BLaER1 (cell line): ENCODE data around the gene ALG8.

Experiments
- H3K27ac ChIP-seq: shearing (Covaris generic); formaldehyde crosslinking; 2 replicates; pipeline ENCODE4 v1.8.1; 2022
- H3K27me3 ChIP-seq: shearing (Covaris generic); formaldehyde crosslinking; 2 replicates; pipeline ENCODE4 v1.8.1; 2022
- H3K36me3 ChIP-seq: shearing (Covaris generic); formaldehyde crosslinking; 2 replicates; pipeline ENCODE4 v1.8.1; 2022
- H3K4me1 ChIP-seq: shearing (Covaris generic); formaldehyde crosslinking; 2 replicates; pipeline ENCODE4 v1.8.1; 2022
- H3K4me2 ChIP-seq: shearing (Covaris generic); formaldehyde crosslinking; 2 replicates; pipeline ENCODE4 v1.8.1; 2022
- H3K4me3 ChIP-seq: shearing (Covaris generic); formaldehyde crosslinking; 2 replicates; pipeline ENCODE4 v1.8.1; 2022
- H3K9ac ChIP-seq: shearing (Covaris generic); formaldehyde crosslinking; 2 replicates; pipeline ENCODE4 v1.8.1; 2022
- H3K9me3 ChIP-seq: shearing (Covaris generic); formaldehyde crosslinking; 2 replicates; pipeline ENCODE4 v1.8.1; 2022
- H4K20me1 ChIP-seq: shearing (Covaris generic); formaldehyde crosslinking; 2 replicates; pipeline ENCODE4 v1.8.1; 2022
- Cebpa-rat ChIP-seq: shearing (Covaris generic); IDR thresholded peaks from 2 replicates; pipeline ENCODE4 v1.8.1; 2022

Gene ALG8

GRCh38 chr11:78076733-78077403 is 62.6 kb downstream of the ALG8 start:
- H3K4me3 ChIP-seq, result no peak overlapping the region
- no peaks in the 10 kb centered on the region for H3K27me3 ChIP-seq
- no peak overlapping the region for H3K9ac ChIP-seq
- H3K9me3 ChIP-seq, result no peaks in the 10 kb centered on the region
- H3K4me1 ChIP-seq, result peaks cover 45% of the 10 kb centered on the region
- H3K27ac ChIP-seq, result no peak overlapping the region
- no peak for TF ChIP-seq Cebpa-rat
- peak overlapping the region; percentile 95 for H3K4me2 ChIP-seq
- peaks cover 50% of the 10 kb centered on the region for H3K36me3 ChIP-seq
- peaks cover 74% of the 10 kb centered on the region for H4K20me1 ChIP-seq

GRCh38 chr11:78074756-78075155 is 64.7 kb downstream of the ALG8 start:
- Histone ChIP-seq H3K9me3 (no peaks in the 10 kb centered on the region), H3K4me3 (no peak overlapping the region), H3K4me2 (no peak overlapping the region), H4K20me1 (peaks cover 88% of the 10 kb centered on the region), H3K27ac (no peak overlapping the region), H3K9ac (no peak overlapping the region), H3K36me3 (peaks cover 71% of the 10 kb centered on the region), H3K4me1 (peaks cover 29% of the 10 kb centered on the region), H3K27me3 (no peaks in the 10 kb centered on the region)
- no peak for TF ChIP-seq Cebpa-rat

GRCh38 chr11:78072455-78072854 is 67.0 kb downstream of the ALG8 start:
- Histone ChIP-seq H3K9me3 (no peaks in the 10 kb centered on the region), H4K20me1 (peaks cover 85% of the 10 kb centered on the region), H3K27ac (no peak overlapping the region), H3K27me3 (no peaks in the 10 kb centered on the region), H3K4me1 (peaks cover 14% of the 10 kb centered on the region), H3K36me3 (peaks cover 90% of the 10 kb centered on the region), H3K9ac (no peak overlapping the region), H3K4me3 (no peak overlapping the region), H3K4me2 (no peak overlapping the region)
- TF ChIP-seq Cebpa-rat, result no peak

GRCh38 chr11:78071717-78072116 is 67.7 kb downstream of the ALG8 start:
- H3K9ac ChIP-seq, result no peak overlapping the region
- no peak overlapping the region for H3K4me2 ChIP-seq
- no peak overlapping the region for H3K4me3 ChIP-seq
- TF ChIP-seq Cebpa-rat, result no peak
- H3K27ac ChIP-seq, result no peak overlapping the region
- H3K4me1 ChIP-seq, result peaks cover 6% of the 10 kb centered on the region
- H4K20me1 ChIP-seq, result peaks cover 78% of the 10 kb centered on the region
- H3K36me3 ChIP-seq, result peaks cover 90% of the 10 kb centered on the region
- no peaks in the 10 kb centered on the region for H3K9me3 ChIP-seq
- no peaks in the 10 kb centered on the region for H3K27me3 ChIP-seq

GRCh38 chr11:78070621-78071020 is 68.8 kb downstream of the ALG8 start:
- Histone ChIP-seq H3K4me3 (no peak overlapping the region), H4K20me1 (peaks cover 67% of the 10 kb centered on the region), H3K27me3 (no peaks in the 10 kb centered on the region), H3K27ac (no peak overlapping the region), H3K9me3 (no peaks in the 10 kb centered on the region), H3K4me2 (no peak overlapping the region), H3K36me3 (peaks cover 82% of the 10 kb centered on the region), H3K9ac (no peak overlapping the region), H3K4me1 (no peaks in the 10 kb centered on the region)
- no peak for TF ChIP-seq Cebpa-rat

- no peaks in the 10 kb centered on the region for H3K27me3 ChIP-seq
- peaks cover 55% of the 10 kb centered on the region for H4K20me1 ChIP-seq
- H3K4me1 ChIP-seq, result no peaks in the 10 kb centered on the region
- peaks cover 81% of the 10 kb centered on the region for H3K36me3 ChIP-seq
- H3K9me3 ChIP-seq, result no peaks in the 10 kb centered on the region
- H3K27ac ChIP-seq, result no peak overlapping the region
- no peak for TF ChIP-seq Cebpa-rat
- no peak overlapping the region for H3K4me3 ChIP-seq
- no peak overlapping the region for H3K4me2 ChIP-seq
- H3K9ac ChIP-seq, result no peak overlapping the region
Measured at GRCh38 chr11:78069465-78069864, 70.0 kb downstream of the ALG8 start.

GRCh38 chr11:78067704-78068103 is 71.7 kb downstream of the ALG8 start:
- no peaks in the 10 kb centered on the region for H3K4me1 ChIP-seq
- peaks cover 38% of the 10 kb centered on the region for H4K20me1 ChIP-seq
- H3K9me3 ChIP-seq, result no peaks in the 10 kb centered on the region
- H3K27me3 ChIP-seq, result 0 out of 2 replicates have a peak, but pooled peaks cover 4% of the 10 kb centered on the region
- H3K4me3 ChIP-seq, result no peak overlapping the region
- H3K4me2 ChIP-seq, result no peak overlapping the region
- no peak overlapping the region for H3K9ac ChIP-seq
- H3K36me3 ChIP-seq, result peaks cover 68% of the 10 kb centered on the region
- TF ChIP-seq Cebpa-rat, result no peak
- no peak overlapping the region for H3K27ac ChIP-seq

- Histone ChIP-seq H3K9me3 (no peaks in the 10 kb centered on the region), H4K20me1 (peaks cover 25% of the 10 kb centered on the region; the same call in 1 of the 2 replicates), H3K9ac (no peak overlapping the region), H3K27ac (no peak overlapping the region), H3K4me1 (no peaks in the 10 kb centered on the region), H3K4me2 (no peak overlapping the region), H3K4me3 (no peak overlapping the region), H3K36me3 (peaks cover 55% of the 10 kb centered on the region), H3K27me3 (0 out of 2 replicates have a peak, but pooled peaks cover 4% of the 10 kb centered on the region)
- no peak for TF ChIP-seq Cebpa-rat
Measured at GRCh38 chr11:78066471-78066870, 73.0 kb downstream of the ALG8 start.

- no peak overlapping the region for H3K9ac ChIP-seq
- H3K4me1 ChIP-seq, result no peaks in the 10 kb centered on the region
- H3K27ac ChIP-seq, result no peak overlapping the region
- H3K36me3 ChIP-seq, result peaks cover 43% of the 10 kb centered on the region
- 0 out of 2 replicates have a peak, but pooled peaks cover 4% of the 10 kb centered on the region for H3K27me3 ChIP-seq
- peaks cover 17% of the 10 kb centered on the region; the same call in 1 of the 2 replicates for H4K20me1 ChIP-seq
- H3K9me3 ChIP-seq, result no peaks in the 10 kb centered on the region
- no peak overlapping the region for H3K4me2 ChIP-seq
- no peak overlapping the region for H3K4me3 ChIP-seq
- TF ChIP-seq Cebpa-rat, result no peak
Measured at GRCh38 chr11:78065203-78065602, 74.2 kb downstream of the ALG8 start.

- Histone ChIP-seq H3K9me3 (no peaks in the 10 kb centered on the region), H3K27ac (no peak within 1 kb of the TSS), H3K27me3 (0 out of 2 replicates have a peak, but pooled peaks cover 4% of the 10 kb centered on the region), H3K9ac (no peak within 1 kb of the TSS), H3K4me3 (no peak within 1 kb of the TSS), H4K20me1 (0 out of 2 replicates have a peak, but pooled peaks cover 3% of the 10 kb centered on the region), H3K4me1 (no peaks in the 10 kb centered on the region), H3K36me3 (peaks cover 27% of the 10 kb centered on the region), H3K4me2 (no peak within 1 kb of the TSS)
- TF ChIP-seq Cebpa-rat, result no peak
Measured at GRCh38 chr11:78063440-78064181, 75.8 kb downstream of the ALG8 start, which contains the start of gene THRSP. Gene THRSP (plus strand): TSS chr11:78063861. CDS start chr11:78063882, 21 bp downstream.
